GM19468 (cell line): ENCODE results near the gene C1QTNF8.

ENCODE experiments used
- ATAC-seq: cut with Tn5 transposase; IDR thresholded peaks from one replicate; pipeline ENCODE4 v1.9.1; 2021; ENCODE audit warnings: mild to moderate bottlenecking, moderate library complexity, moderate number of reproducible peaks; ENCODE audit not compliant: unreplicated experiment; ENCODE audit errors: extremely low read depth

Gene C1QTNF8

GRCh38 chr16:1066584-1067172 is 29.4 kb downstream of the C1QTNF8 start:
- no peak for ATAC-seq

GRCh38 chr16:1065469-1066128 is 30.4 kb downstream of the C1QTNF8 start:
- ATAC-seq, result no peak

- ATAC-seq, result no peak
These were observed 32.3 kb downstream of the C1QTNF8 start for GRCh38 chr16:1063728-1064127.

- no peak for ATAC-seq
These were observed 33.1 kb downstream of the C1QTNF8 start for GRCh38 chr16:1062895-1063294.

GRCh38 chr16:1061769-1062505 is 34.1 kb downstream of the C1QTNF8 start:
- ATAC-seq, result no peak

DNA sequence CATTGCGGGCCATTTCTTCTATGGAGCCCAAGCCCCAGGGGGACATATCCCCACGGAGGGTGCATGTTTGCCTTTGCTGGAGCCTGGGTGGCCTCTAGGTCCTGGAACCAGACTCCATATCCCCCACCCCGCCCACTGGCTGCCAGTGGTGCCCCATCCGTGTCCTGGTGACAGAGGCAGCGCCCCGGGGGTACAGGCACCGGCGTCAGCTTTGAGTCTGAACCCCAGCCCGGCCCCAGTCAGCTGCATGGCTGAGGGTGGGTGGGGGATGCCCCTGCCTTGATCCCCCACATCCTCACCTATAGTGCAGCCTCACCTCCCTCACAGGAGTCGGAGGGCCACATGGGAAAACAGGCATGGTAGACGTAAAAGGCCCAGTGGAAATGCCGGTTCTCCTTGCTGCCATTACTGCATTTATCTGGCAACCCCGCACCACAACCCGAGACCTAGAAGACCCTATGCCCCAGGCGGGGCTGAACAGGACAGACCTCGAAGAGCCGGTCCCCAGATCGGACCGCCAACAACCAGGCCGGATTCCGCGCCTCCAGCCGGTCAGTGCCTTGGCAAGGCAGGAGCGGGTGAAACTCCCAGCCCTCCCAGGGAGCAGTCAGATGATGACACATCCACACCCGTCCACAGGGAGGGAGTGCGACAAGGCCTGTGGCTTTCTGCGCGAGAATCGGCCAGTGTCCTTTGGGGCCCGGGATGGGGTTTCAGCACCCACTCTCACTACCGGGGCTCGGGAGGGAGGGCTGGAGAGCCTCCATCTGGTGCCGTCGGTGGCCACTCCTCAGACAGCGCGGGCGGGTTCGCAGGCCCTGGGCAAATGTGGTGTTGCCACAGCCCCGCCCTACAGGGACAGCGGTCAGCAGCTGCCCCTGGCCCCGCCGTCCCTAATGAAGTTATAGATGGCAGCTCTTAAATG is 35.4 kb downstream of the C1QTNF8 start:
- ATAC-seq, result no peak

GRCh38 chr16:1059310-1059709 is 36.7 kb downstream of the C1QTNF8 start:
- ATAC-seq, result no peak

DNA sequence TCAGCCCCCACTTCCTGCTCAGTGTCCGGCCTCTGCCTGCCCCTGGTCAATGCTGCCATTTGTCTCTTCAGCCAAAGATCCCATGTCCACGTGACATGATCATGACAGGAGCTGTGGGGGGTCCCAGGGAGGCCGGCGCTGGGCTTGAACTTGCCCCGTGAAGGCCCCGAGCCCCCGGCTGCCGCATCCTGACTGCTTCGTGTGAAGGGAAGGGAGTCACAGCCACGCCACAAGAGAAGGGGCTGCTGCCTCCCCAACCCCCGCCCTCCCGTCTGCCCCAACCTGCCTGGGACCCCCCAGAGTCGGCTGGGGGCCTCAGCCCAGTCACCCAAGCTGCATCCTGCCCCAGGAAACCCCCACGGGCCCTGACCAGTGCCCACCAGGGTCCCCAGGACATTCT is 37.8 kb downstream of the C1QTNF8 start:
- no peak for ATAC-seq

DNA sequence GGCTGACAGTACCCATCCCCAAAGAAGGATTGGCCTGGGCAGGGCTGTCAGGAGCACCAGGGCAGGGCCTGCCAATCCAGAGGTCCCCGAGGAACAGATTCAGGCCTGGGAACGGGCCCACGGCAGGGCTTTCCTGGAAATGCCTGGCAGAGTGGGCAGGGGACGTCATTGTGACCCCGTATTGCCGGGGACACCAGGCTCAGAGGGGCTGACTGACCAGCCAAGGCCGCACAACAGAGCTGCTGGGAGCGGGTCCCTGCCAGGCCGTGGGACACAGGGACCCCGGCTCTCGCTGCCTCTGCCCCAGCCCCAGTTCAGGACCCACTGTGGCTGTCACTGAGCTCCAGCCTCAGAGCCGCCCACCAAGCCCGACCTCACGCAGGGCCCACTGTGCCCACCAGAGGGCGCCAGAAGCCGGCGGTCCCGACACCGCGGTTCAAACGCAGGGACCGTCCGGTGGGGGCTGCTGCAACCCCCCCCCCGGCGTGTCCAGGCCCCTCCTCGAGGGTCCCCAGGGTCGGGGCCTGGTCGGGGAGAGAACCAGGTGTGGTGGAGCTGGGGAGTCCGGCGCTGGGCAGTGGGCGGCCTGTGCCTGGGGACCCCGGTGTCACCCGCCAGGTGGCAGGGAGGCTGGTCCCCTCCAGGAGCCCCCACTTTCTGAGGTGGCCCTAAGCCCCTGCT is 38.7 kb downstream of the C1QTNF8 start:
- ATAC-seq, result no peak

GRCh38 chr16:1056196-1056595 is 39.8 kb downstream of the C1QTNF8 start:
- no peak for ATAC-seq

DNA sequence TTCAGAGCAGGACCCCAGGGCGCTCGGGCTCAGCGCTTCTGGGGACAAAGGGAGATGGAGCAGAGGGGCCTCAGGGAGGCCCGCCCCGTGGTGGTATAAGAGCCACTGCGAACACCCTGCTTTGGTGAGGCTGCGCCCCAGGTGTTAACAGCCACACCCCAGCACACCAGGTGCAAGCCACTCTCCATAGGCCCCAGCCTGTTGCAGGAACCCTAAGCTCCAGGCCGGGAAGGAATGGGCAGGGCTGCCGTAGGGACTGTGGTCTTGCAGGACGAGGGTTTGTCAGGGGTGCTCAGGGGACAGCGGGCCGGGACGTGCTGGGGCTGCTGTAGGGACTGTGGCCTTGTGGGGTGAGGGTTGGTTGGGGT is 40.5 kb downstream of the C1QTNF8 start:
- ATAC-seq, result no peak

DNA sequence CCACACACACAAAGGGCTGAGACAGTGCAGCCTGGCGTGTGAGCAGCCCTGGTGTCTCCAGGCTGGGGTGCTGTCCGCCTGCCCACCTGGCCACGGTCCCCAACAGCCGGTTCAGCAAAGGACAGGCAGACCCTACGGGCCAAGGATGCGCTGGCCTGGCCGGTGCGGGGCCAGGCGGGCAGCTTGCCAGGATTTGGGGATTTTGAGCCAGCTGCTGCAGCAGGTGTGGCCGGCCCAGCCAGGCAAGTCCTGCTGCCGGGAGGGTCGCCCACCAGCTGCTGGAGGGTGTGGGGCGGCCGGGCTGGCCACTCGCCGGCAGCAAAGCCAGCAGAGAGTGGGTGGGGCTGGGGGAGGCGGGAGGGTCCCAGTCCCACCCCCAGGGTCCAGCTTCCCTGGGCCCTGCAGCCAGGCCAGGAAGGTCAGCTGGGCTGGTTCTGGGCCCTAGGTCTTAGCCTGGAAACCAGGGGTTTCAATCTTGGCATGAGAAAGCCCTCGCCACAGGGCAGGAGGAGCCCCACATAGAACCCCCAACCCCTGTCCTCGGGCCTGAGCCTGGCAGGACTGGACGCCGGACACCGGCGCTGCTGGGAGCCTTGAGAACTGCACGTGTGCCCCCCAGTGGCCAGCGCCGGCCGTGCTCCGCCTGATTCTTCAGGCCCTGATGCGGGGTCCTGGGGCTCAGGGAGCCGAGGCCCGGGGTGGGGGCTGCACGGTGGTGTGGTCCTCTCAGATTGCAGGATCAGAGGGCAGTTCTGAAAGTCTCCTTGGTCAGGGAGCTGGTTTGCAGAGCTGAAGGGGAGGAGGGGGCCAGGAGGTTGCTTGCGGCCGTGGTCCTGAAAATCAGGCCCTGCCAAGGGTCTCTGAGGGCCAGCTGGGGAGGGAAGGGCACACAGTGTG is 41.1 kb downstream of the C1QTNF8 start:
- ATAC-seq, result no peak

DNA sequence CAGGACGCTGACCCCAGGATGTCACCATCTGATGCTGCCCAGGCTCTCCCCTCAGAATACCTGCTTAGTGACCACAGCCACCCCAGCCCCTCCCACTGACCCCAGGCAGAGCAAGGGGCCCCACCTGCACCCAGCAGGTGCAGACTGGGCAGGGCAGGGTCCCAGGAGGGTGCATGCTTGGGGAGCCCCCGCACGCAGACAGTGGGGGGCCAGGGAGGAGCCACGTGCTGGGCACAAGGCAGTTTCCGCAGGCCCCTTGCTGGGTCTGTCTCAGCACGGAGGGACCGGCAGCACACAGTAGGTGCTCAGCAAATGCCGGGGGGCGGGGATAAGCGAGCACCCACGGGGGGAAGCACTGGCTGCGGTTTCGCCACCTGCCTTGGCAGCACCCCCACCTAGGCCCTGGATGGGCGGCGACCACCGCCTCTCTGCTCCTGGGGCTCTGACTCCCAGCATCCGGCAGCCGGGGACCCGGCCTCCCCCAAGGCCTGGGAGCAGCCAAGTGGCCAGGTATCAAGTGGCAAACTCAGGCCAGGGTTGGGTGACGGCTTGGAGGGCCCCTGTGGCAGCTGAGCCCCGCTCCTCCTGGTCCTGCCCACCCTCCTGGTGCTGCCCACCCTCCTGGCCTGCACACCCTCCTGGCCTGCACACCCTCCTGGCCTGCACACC is 42.2 kb downstream of the C1QTNF8 start:
- ATAC-seq, result no peak

- ATAC-seq, result no peak
These were observed 42.9 kb downstream of the C1QTNF8 start for GRCh38 chr16:1053121-1053521.

- ATAC-seq, result no peak
These were observed 43.3 kb downstream of the C1QTNF8 start for GRCh38 chr16:1052721-1053120.

DNA sequence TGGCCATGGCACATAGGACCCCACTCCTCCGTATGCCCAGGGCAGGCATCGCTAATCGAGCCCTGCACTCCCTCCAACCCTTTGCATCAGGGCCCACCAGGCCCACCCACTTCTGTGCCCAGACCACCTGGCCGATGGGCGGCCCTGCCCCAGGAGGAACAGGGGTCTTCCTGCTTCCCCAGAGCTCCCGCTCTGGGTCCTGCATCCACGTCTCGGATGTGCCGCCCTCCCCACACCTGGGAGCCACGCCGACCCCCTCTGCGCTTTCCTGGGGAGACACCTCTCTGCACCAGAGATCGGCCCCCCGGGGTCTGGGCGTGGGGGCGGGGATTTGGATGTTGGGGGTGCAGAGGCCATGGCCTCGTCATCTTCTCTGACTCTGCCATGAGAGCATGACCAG is 44.6 kb downstream of the C1QTNF8 start:
- ATAC-seq, result no peak

GRCh38 chr16:1050921-1051320 is 45.1 kb downstream of the C1QTNF8 start:
- no peak for ATAC-seq

GRCh38 chr16:1050516-1050915 is 45.5 kb downstream of the C1QTNF8 start:
- ATAC-seq, result no peak

GRCh38 chr16:1049976-1050247 is 46.1 kb downstream of the C1QTNF8 start:
- ATAC-seq, result no peak
